OCI-LY7 (cell line): ENCODE measurements around the gene SLC38A3. TPM values are rescaled to one million over a fixed set of nuclear protein-coding genes. Genes with fewer than 3 reads are reported as not detected.

ENCODE experiments used
- BruUV-seq: library from RNA; stranded (reverse); fragments of 400-500 nt; replicated peaks from 2 replicates; lab custom pipeline; 2021; lab: Mats Ljungman, UMichigan
- CTCF ChIA-PET: fragments of 300-600 bp; sonication (Branson Sonifier 250); formaldehyde crosslinking; loops from one replicate; lab custom pipeline; 2022; ENCODE audit warnings: antibody characterized with exemption; ENCODE audit not compliant: unreplicated experiment; lab: Charles Lee
- POLR2A ChIA-PET: fragments of 300-600 bp; sonication (Branson Sonifier 250); formaldehyde crosslinking; loops from one replicate; lab custom pipeline; 2022; ENCODE audit warnings: antibody characterized with exemption; lab: Charles Lee
- DNase-seq: peaks from one replicate; pipeline ENCODE4 v3.0.0-alpha.2; 2015; ENCODE audit warnings: low spot score
- H2AFZ ChIP-seq: fragments of 200-600 bp; sonication (generic), shearing (Covaris generic); 2 replicates; pipeline ENCODE4 v1.6.1; 2014; ENCODE audit warnings: mild to moderate bottlenecking, antibody characterized with exemption, low read length, moderate library complexity
- H3K27ac ChIP-seq: fragments of 200-600 bp; sonication (generic); 2 replicates; pipeline ENCODE4 v1.5.1; 2014; ENCODE audit warnings: mixed run types, low read depth, mild to moderate bottlenecking, moderate library complexity, low read length, inconsistent platforms; ENCODE audit not compliant: poor library complexity, severe bottlenecking
- H3K36me3 ChIP-seq: fragments of 200-600 bp; sonication (generic); 2 replicates; pipeline ENCODE4 v1.6.1; 2014; ENCODE audit warnings: mild to moderate bottlenecking, antibody characterized with exemption, low read length, moderate library complexity, mixed read lengths; ENCODE audit not compliant: insufficient read depth
- H3K4me1 ChIP-seq: fragments of 200-600 bp; sonication (generic); 2 replicates; pipeline ENCODE4 v1.5.1; 2014; ENCODE audit warnings: mild to moderate bottlenecking, low read length; ENCODE audit not compliant: insufficient read depth, poor library complexity, severe bottlenecking
- H3K4me2 ChIP-seq: fragments of 200-600 bp; sonication (generic); 2 replicates; pipeline ENCODE4 v1.6.1; 2014; ENCODE audit warnings: mild to moderate bottlenecking, low read length
- H3K4me3 ChIP-seq: fragments of 200-600 bp; sonication (generic); 2 replicates; pipeline ENCODE4 v1.5.1; 2014; ENCODE audit warnings: mild to moderate bottlenecking, low read depth, low read length; ENCODE audit not compliant: poor library complexity, severe bottlenecking
- H3K79me2 ChIP-seq: fragments of 200-600 bp; sonication (generic); 2 replicates; pipeline ENCODE4 v1.6.1; 2016; ENCODE audit warnings: low read depth, mild to moderate bottlenecking, low read length, moderate library complexity, mixed read lengths; ENCODE audit not compliant: insufficient read depth
- H3K9me2 ChIP-seq: fragments of 200-600 bp; sonication (generic); 2 replicates; pipeline ENCODE4 v1.6.1; 2016; ENCODE audit warnings: mild to moderate bottlenecking, low read length, mixed read lengths; ENCODE audit not compliant: insufficient read depth
- H3K9me3 ChIP-seq: fragments of 200-600 bp; sonication (generic); 2 replicates; pipeline ENCODE4 v1.6.1; 2014; ENCODE audit warnings: mild to moderate bottlenecking, mixed run types, low read length, mixed read lengths
- H4K20me1 ChIP-seq: fragments of 200-600 bp; sonication (generic); 2 replicates; pipeline ENCODE4 v1.6.1; 2014; ENCODE audit warnings: mild to moderate bottlenecking, antibody characterized with exemption, low read length, moderate library complexity, mixed read lengths; ENCODE audit not compliant: insufficient read depth
- CTCF ChIP-seq: fragments of 200-600 bp; sonication (generic); conservative IDR thresholded peaks from 2 replicates; pipeline ENCODE4 v1.5.1; 2014; ENCODE audit warnings: mild to moderate bottlenecking, antibody characterized with exemption, low read length, moderate library complexity, mixed read lengths
- EZH2phosphoT487 ChIP-seq: fragments of 200-600 bp; sonication (generic); IDR thresholded peaks from 2 replicates; pipeline ENCODE4 v1.6.1; 2018; ENCODE audit warnings: low read depth, borderline replicate concordance, mild to moderate bottlenecking, mixed run types, antibody characterized with exemption, low read length, moderate library complexity, mixed read lengths
- intact Hi-C: fragments of 100-400 bp; cut with micrococcal nuclease; formaldehyde crosslinking; loops from one replicate; pipeline ENCODE4 v1.10.0; 2022; ENCODE audit not compliant: unreplicated experiment
- total RNA-seq, 2 experiments: library from RNA; depleted of rRNA in 1 of 2; stranded (reverse); fragments of >200 nt in 1 of 2; shearing (Covaris generic) in 1 of 2; gene quantifications; 2 replicates each; pipeline ENCODE4 v1.2.3, GENCODE V29; 2014 to 2022

Gene SLC38A3
- total RNA-seq, 2 experiments from 2014 or later = not detected

- H3K4me3 ChIP-seq = no peak overlapping the region
- no peak overlapping the region for H3K4me2 ChIP-seq
- no peaks in the 10 kb centered on the region for H3K9me3 ChIP-seq
- no peaks in the 10 kb centered on the region for H3K9me2 ChIP-seq
- DNase-seq = no peak
- H2AFZ ChIP-seq = no peak overlapping the region
- BruUV-seq = no TSS peak
- H3K27ac ChIP-seq = no peak overlapping the region
- H3K4me1 ChIP-seq = peaks cover 19% of the 10 kb centered on the region
- no peaks in the 10 kb centered on the region for H4K20me1 ChIP-seq
- intact Hi-C loops = loop anchor here (1.0 kb wide), 1 partner anchor 28 kb away; no protein-coding TSS in a partner anchor
- ChIA-PET POLR2A (interaction anchor here (1.0 kb wide), 1 partner anchor 33 kb away, joined by 3 read pairs; no protein-coding TSS in a partner anchor), CTCF (interaction anchor here (1.5 kb wide), 2 partner anchors 25 to 28 kb away, joined by 9 to 11 read pairs; no protein-coding TSS in a partner anchor)
- TF ChIP-seq CTCF = no peak
- no peak for TF ChIP-seq EZH2phosphoT487
- no peaks in the 10 kb centered on the region for H3K79me2 ChIP-seq
- no peaks in the 10 kb centered on the region for H3K36me3 ChIP-seq
Measured at GRCh38 chr3:50193746-50194127, 11.3 kb upstream of the SLC38A3 start.

GRCh38 chr3:50194128-50194902, 10.8 kb upstream of the SLC38A3 start:
- no peaks in the 10 kb centered on the region for H3K79me2 ChIP-seq
- H3K9me3 ChIP-seq = no peaks in the 10 kb centered on the region
- H4K20me1 ChIP-seq = no peaks in the 10 kb centered on the region
- DNase-seq = peak; percentile 82
- ChIA-PET POLR2A (interaction anchor here (0.5 to 1.1 kb wide), 10 partner anchors 16 to 1089 kb away, joined by 3 to 12 read pairs (median 4); no protein-coding TSS in a partner anchor), CTCF (interaction anchor here (0.9 to 2.0 kb wide), 7 partner anchors 17 to 80 kb away, joined by 3 to 23 read pairs (median 9); no protein-coding TSS in a partner anchor)
- H3K9me2 ChIP-seq = no peaks in the 10 kb centered on the region
- intact Hi-C loops = loop anchor here (1.0 kb wide), 1 partner anchor 27 kb away; no protein-coding TSS in a partner anchor
- peak overlapping the region; percentile 46 for H3K4me3 ChIP-seq
- no peak overlapping the region for H3K27ac ChIP-seq
- H2AFZ ChIP-seq = peak overlapping the region; percentile 49; the same call in 1 of the 2 replicates
- TF ChIP-seq EZH2phosphoT487 (no peak), CTCF (peak; percentile 87)
- no TSS peak for BruUV-seq
- no peaks in the 10 kb centered on the region for H3K36me3 ChIP-seq
- H3K4me1 ChIP-seq = peaks cover 19% of the 10 kb centered on the region
- H3K4me2 ChIP-seq = peak overlapping the region; percentile 63
